IMR-90 (cell line): ENCODE measurements around the gene SCN10A. TPM values are rescaled to one million over a fixed set of nuclear protein-coding genes. Genes with fewer than 3 reads are reported as not detected.

Source experiments
- ATAC-seq: fragments of 200-7000 bp; cut with Tn5 transposase; 2 replicates; pipeline ENCODE4 v1.9.1; 2020; ENCODE audit warnings: low read depth, mild to moderate bottlenecking, moderate library complexity
- BruUV-seq: library from RNA; stranded (reverse); fragments of 400-500 nt; replicated peaks from 2 replicates; lab custom pipeline; 2021; lab: Mats Ljungman, UMichigan
- CTCF ChIA-PET: fragments of 300-600 bp; formaldehyde crosslinking; extraction: SDS; loops from one replicate; lab custom pipeline; 2021; ENCODE audit warnings: antibody characterized with exemption; lab: Yijun Ruan, JAX
- POLR2A ChIA-PET: fragments of 300-600 bp; sonication (Branson Sonifier 250); formaldehyde crosslinking; loops from one replicate; lab custom pipeline; 2022; ENCODE audit warnings: antibody characterized with exemption; ENCODE audit not compliant: unreplicated experiment; lab: Charles Lee
- DNase-seq: peaks from one replicate; pipeline ENCODE4 v3.0.0; 2013
- H2AFZ ChIP-seq: replicated peaks from 2 replicates; pipeline ENCODE3; 2013; ENCODE audit warnings: low read length, mild to moderate bottlenecking; ENCODE audit not compliant: poor library complexity
- H2AK5ac ChIP-seq: 2 replicates; pipeline ENCODE4 v1.6.1; 2013; ENCODE audit warnings: low read depth, low read length, inconsistent platforms
- H2AK9ac ChIP-seq: replicated peaks from 2 replicates; pipeline ENCODE3; 2013; ENCODE audit warnings: mild to moderate bottlenecking, low read depth, low read length, moderate library complexity; ENCODE audit not compliant: poor library complexity
- H2BK120ac ChIP-seq: 2 replicates; pipeline ENCODE4 v1.6.1; 2013; ENCODE audit warnings: low read depth, low read length, inconsistent platforms
- H2BK15ac ChIP-seq: 3 replicates; pipeline ENCODE4 v1.6.1; 2013; ENCODE audit warnings: low read depth, low read length, inconsistent platforms
- H2BK20ac ChIP-seq: 2 replicates; pipeline ENCODE4 v1.6.1; 2013; ENCODE audit warnings: low read depth, mild to moderate bottlenecking, inconsistent platforms, low read length, moderate library complexity
- H2BK5ac ChIP-seq: 2 replicates; pipeline ENCODE4 v1.6.1; 2013; ENCODE audit warnings: mild to moderate bottlenecking, low read depth, low read length, inconsistent platforms; ENCODE audit not compliant: poor library complexity, severe bottlenecking
- H3K14ac ChIP-seq: replicated peaks from 2 replicates; pipeline ENCODE4 v1.6.1; 2013; ENCODE audit warnings: low read depth, low read length, inconsistent platforms
- H3K18ac ChIP-seq: 2 replicates; pipeline ENCODE4 v1.6.1; 2013; ENCODE audit warnings: low read depth, low read length, control low read depth
- H3K23ac ChIP-seq: 2 replicates; pipeline ENCODE4 v1.6.1; 2013; ENCODE audit warnings: low read depth, low read length, inconsistent platforms
- H3K27ac ChIP-seq: 2 replicates; pipeline ENCODE4 v1.5.1; 2013; ENCODE audit warnings: mild to moderate bottlenecking, control low read depth, low read length; ENCODE audit not compliant: insufficient read depth
- H3K27me3 ChIP-seq: 2 replicates; pipeline ENCODE4 v1.6.1; 2013; ENCODE audit warnings: low read length; ENCODE audit not compliant: control insufficient read depth, insufficient read depth
- H3K36me3 ChIP-seq: 2 replicates; pipeline ENCODE4 v1.6.1; 2013; ENCODE audit warnings: low read length, mixed read lengths; ENCODE audit not compliant: control insufficient read depth, insufficient read depth
- H3K4ac ChIP-seq: 2 replicates; pipeline ENCODE4 v1.6.1; 2013; ENCODE audit warnings: low read depth, low read length, inconsistent platforms
- H3K4me1 ChIP-seq: 2 replicates; pipeline ENCODE4 v1.6.1; 2013; ENCODE audit warnings: low read length, mixed read lengths; ENCODE audit not compliant: control insufficient read depth, insufficient read depth
- H3K4me2 ChIP-seq: 2 replicates; pipeline ENCODE4 v1.6.1; 2013; ENCODE audit warnings: low read depth, mild to moderate bottlenecking, control low read depth, low read length, moderate library complexity
- H3K4me3 ChIP-seq: 2 replicates; pipeline ENCODE4 v1.5.1; 2013; ENCODE audit warnings: low read depth, mild to moderate bottlenecking, control low read depth, low read length, moderate library complexity; ENCODE audit not compliant: insufficient read depth
- H3K56ac ChIP-seq: 2 replicates; pipeline ENCODE4 v1.6.1; 2013; ENCODE audit warnings: low read length, inconsistent platforms; ENCODE audit not compliant: insufficient read depth; ENCODE audit errors: extremely low read depth
- H3K79me1 ChIP-seq, 2 experiments: 2 replicates each; pipeline ENCODE4 v1.6.1; 2013; ENCODE audit warnings: low read length in 2 of 2, inconsistent platforms in 1 of 2, low read depth in 1 of 2
- H3K9ac ChIP-seq: 2 replicates; pipeline ENCODE4 v1.6.1; 2013; ENCODE audit warnings: low read depth, low read length, control low read depth
- H3K9me1 ChIP-seq: 2 replicates; pipeline ENCODE4 v1.6.1; 2013; ENCODE audit warnings: low read length, inconsistent platforms; ENCODE audit not compliant: insufficient read depth
- H3K9me3 ChIP-seq: 2 replicates; pipeline ENCODE4 v1.6.1; 2013; ENCODE audit warnings: low read length; ENCODE audit not compliant: control insufficient read depth, insufficient read depth
- H4K20me1 ChIP-seq: 2 replicates; pipeline ENCODE4 v1.6.1; 2013; ENCODE audit warnings: low read length, inconsistent platforms; ENCODE audit not compliant: insufficient read depth
- H4K5ac ChIP-seq: 2 replicates; pipeline ENCODE4 v1.6.1; 2013; ENCODE audit warnings: mild to moderate bottlenecking, low read depth, low read length, control low read depth
- H4K8ac ChIP-seq, 2 experiments: 2 replicates each; pipeline ENCODE4 v1.6.1; 2013; ENCODE audit warnings: low read depth in 2 of 2, low read length in 2 of 2, control low read depth in 1 of 2, inconsistent platforms in 1 of 2
- H4K91ac ChIP-seq: 2 replicates; pipeline ENCODE4 v1.6.1; 2013; ENCODE audit warnings: low read depth, low read length, inconsistent platforms; ENCODE audit not compliant: insufficient read depth
- BHLHE40 ChIP-seq: fragments of 150-350 bp; IDR thresholded peaks from 2 replicates; pipeline ENCODE4 v1.6.1; 2016; ENCODE audit warnings: mild to moderate bottlenecking, low read depth, low read length
- CEBPB ChIP-seq: IDR thresholded peaks from 2 replicates; pipeline ENCODE4 v1.6.1; 2012; ENCODE audit warnings: low read depth, low read length, improper control_type of control experiment
- CHD1 ChIP-seq: IDR thresholded peaks from 2 replicates; pipeline ENCODE4 v1.6.1; 2012; ENCODE audit warnings: low read depth, low read length, improper control_type of control experiment
- FOS ChIP-seq: fragments of 150-350 bp; IDR thresholded peaks from 2 replicates; pipeline ENCODE4 v1.6.1; 2016; ENCODE audit warnings: low read depth, low read length
- MAFK ChIP-seq: IDR thresholded peaks from 2 replicates; pipeline ENCODE4 v1.6.1; 2012; ENCODE audit warnings: low read depth, low read length, improper control_type of control experiment
- MAZ ChIP-seq: IDR thresholded peaks from 2 replicates; pipeline ENCODE4 v1.6.1; 2012; ENCODE audit warnings: low read depth, mild to moderate bottlenecking, low read length, improper control_type of control experiment, moderate library complexity, borderline replicate concordance
- MXI1 ChIP-seq: IDR thresholded peaks from 2 replicates; pipeline ENCODE4 v1.6.1; 2012; ENCODE audit warnings: low read depth, mild to moderate bottlenecking, low read length, moderate library complexity, borderline replicate concordance
- NFE2L2 ChIP-seq: fragments of 150-350 bp; IDR thresholded peaks from 2 replicates; pipeline ENCODE4 v1.6.1; 2016; ENCODE audit warnings: low read depth, mild to moderate bottlenecking, low read length
- POLR2A ChIP-seq: IDR thresholded peaks from 2 replicates; pipeline ENCODE4 v1.6.1; 2012; ENCODE audit warnings: mild to moderate bottlenecking, low read depth, low read length
- RAD21 ChIP-seq: IDR thresholded peaks from 2 replicates; pipeline ENCODE4 v1.6.1; 2012; ENCODE audit warnings: low read length, improper control_type of control experiment
- RCOR1 ChIP-seq: IDR thresholded peaks from 2 replicates; pipeline ENCODE4 v1.6.1; 2012; ENCODE audit warnings: mild to moderate bottlenecking, low read length, improper control_type of control experiment; ENCODE audit not compliant: insufficient replicate concordance
- RFX5 ChIP-seq: IDR thresholded peaks from 2 replicates; pipeline ENCODE4 v1.8.0; 2012; ENCODE audit warnings: low read depth, mild to moderate bottlenecking, low read length, moderate library complexity
- SMC3 ChIP-seq: fragments of 150-350 bp; IDR thresholded peaks from 2 replicates; pipeline ENCODE4 v1.6.1; 2016; ENCODE audit warnings: low read depth, mild to moderate bottlenecking, antibody characterized with exemption, low read length, moderate library complexity
- WGBS, 2 experiments: methylation state at CpG; one replicate each; pipeline versions ENCODE4 v1.1.5 to v1.1.7; 2013; ENCODE audit warnings: missing lambda C conversion rate in 2 of 2; ENCODE audit not compliant: insufficient read length in 1 of 2; ENCODE audit errors: extremely low coverage in 2 of 2; 5-methylcytosine and 5-hydroxymethylcytosine counted together
- dilution Hi-C: fragments of 300-500 bp; cut with HindIII; formaldehyde crosslinking; loops from one replicate; pipeline ENCODE4 v1.14.3; 2018; ENCODE audit warnings: low sequenced_read_pairs; ENCODE audit not compliant: unreplicated experiment
- in situ Hi-C: fragments of 300-500 bp; cut with MboI; formaldehyde crosslinking; loops from 3 replicates; pipeline ENCODE4 v1.14.3; 2019; ENCODE audit warnings: low sequenced_read_pairs, inconsistent platforms, mixed read lengths
- intact Hi-C: fragments of 100-400 bp; cut with micrococcal nuclease; formaldehyde crosslinking; loops from 2 replicates; pipeline ENCODE4 v1.10.0; 2022
- polyA plus RNA-seq, 3 experiments: library from polyadenylated mRNA; depleted of rRNA; stranded (reverse); fragments of >200 nt; gene quantifications; 2 replicates each; pipeline ENCODE4 v1.2.3, GENCODE V29; 2012; ENCODE audit warnings: low replicate concordance in 1 of 3
- total RNA-seq: library from RNA; depleted of rRNA; stranded (reverse); fragments of >200 nt; gene quantifications from 2 replicates; pipeline ENCODE4 v1.2.3, GENCODE V29; 2012
- TF ChIP-seq, protein P1 (sequence below): fragments of 150-350 bp; IDR thresholded peaks from 2 replicates; pipeline ENCODE4 v1.6.1; 2016; ENCODE audit warnings: low read depth, mild to moderate bottlenecking, low read length, moderate library complexity, borderline replicate concordance
- TF ChIP-seq, protein P2 (sequence below): fragments of 150-350 bp; IDR thresholded peaks from 2 replicates; pipeline ENCODE4 v1.6.1; 2017; ENCODE audit warnings: mild to moderate bottlenecking, antibody characterized with exemption, low read length, low read depth
- TF ChIP-seq, protein P3 (sequence below): conservative IDR thresholded peaks from 2 replicates; pipeline ENCODE4 v1.5.1; 2012; ENCODE audit warnings: mild to moderate bottlenecking, low read depth, low read length, improper control_type of control experiment

The SCN10A gene
- total and polyA plus RNA-seq, 2 of the 4 experiments (the other 2 are of a cell fraction): not detected

DNA sequence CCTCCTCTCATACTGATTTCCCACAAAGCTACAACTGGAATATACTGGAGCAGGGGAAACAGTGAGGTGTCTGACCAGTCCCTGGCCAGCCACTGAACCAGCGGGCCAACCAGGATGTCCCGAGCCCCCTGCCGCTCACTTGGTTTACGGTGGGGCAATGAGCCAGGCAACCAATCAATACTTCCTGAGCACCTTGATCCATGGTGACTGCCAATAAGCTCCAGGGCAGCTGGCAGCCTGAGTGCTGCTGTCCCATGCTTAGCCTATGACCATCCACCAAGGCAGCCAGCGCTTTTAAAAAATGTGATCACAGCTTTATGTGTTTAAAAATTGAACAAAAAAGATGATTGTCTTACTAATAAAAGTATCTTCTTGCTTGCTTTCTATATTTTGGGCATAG, 4.2 kb downstream of the SCN10A start:
- intact Hi-C loops (no loop called here), in situ Hi-C loops (no loop called here), dilution Hi-C loops (no loop called here)
- WGBS, 2 experiments: no CpG with 5 or more reads among the region's 5 CpGs
- no peak overlapping the region for H2BK120ac ChIP-seq
- no peak overlapping the region for H3K23ac ChIP-seq
- H2AFZ ChIP-seq: no peak overlapping the region
- no peak overlapping the region for H2BK5ac ChIP-seq
- peaks cover 11% of the 10 kb centered on the region for H3K27me3 ChIP-seq
- no peaks in the 10 kb centered on the region for H3K4me1 ChIP-seq
- H2AK5ac ChIP-seq: no peak overlapping the region
- H3K36me3 ChIP-seq: no peaks in the 10 kb centered on the region
- ATAC-seq (no peak), DNase-seq (no peak)
- no peak overlapping the region for H3K18ac ChIP-seq
- no peak overlapping the region for H2BK20ac ChIP-seq
- no peak overlapping the region for H3K4ac ChIP-seq
- TF ChIP-seq CHD1 (no peak), FOS (no peak), MAFK (no peak), MAZ (no peak), POLR2A (no peak), RCOR1 (no peak), RAD21 (no peak), SMC3 (no peak), NFE2L2 (no peak), CEBPB (no peak), RFX5 (no peak), MXI1 (no peak), BHLHE40 (no peak)
- TF ChIP-seq, protein P1, sequence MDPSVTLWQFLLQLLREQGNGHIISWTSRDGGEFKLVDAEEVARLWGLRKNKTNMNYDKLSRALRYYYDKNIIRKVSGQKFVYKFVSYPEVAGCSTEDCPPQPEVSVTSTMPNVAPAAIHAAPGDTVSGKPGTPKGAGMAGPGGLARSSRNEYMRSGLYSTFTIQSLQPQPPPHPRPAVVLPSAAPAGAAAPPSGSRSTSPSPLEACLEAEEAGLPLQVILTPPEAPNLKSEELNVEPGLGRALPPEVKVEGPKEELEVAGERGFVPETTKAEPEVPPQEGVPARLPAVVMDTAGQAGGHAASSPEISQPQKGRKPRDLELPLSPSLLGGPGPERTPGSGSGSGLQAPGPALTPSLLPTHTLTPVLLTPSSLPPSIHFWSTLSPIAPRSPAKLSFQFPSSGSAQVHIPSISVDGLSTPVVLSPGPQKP: no peak
- TF ChIP-seq, protein P2, sequence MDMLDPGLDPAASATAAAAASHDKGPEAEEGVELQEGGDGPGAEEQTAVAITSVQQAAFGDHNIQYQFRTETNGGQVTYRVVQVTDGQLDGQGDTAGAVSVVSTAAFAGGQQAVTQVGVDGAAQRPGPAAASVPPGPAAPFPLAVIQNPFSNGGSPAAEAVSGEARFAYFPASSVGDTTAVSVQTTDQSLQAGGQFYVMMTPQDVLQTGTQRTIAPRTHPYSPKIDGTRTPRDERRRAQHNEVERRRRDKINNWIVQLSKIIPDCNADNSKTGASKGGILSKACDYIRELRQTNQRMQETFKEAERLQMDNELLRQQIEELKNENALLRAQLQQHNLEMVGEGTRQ: no peak
- TF ChIP-seq, protein P3, sequence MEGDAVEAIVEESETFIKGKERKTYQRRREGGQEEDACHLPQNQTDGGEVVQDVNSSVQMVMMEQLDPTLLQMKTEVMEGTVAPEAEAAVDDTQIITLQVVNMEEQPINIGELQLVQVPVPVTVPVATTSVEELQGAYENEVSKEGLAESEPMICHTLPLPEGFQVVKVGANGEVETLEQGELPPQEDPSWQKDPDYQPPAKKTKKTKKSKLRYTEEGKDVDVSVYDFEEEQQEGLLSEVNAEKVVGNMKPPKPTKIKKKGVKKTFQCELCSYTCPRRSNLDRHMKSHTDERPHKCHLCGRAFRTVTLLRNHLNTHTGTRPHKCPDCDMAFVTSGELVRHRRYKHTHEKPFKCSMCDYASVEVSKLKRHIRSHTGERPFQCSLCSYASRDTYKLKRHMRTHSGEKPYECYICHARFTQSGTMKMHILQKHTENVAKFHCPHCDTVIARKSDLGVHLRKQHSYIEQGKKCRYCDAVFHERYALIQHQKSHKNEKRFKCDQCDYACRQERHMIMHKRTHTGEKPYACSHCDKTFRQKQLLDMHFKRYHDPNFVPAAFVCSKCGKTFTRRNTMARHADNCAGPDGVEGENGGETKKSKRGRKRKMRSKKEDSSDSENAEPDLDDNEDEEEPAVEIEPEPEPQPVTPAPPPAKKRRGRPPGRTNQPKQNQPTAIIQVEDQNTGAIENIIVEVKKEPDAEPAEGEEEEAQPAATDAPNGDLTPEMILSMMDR: no peak
- no peaks in the 10 kb centered on the region for H3K79me1 ChIP-seq
- no peak overlapping the region for H3K4me2 ChIP-seq
- H3K27ac ChIP-seq: no peak overlapping the region
- no peak overlapping the region for H4K91ac ChIP-seq
- H4K5ac ChIP-seq: no peak overlapping the region
- CTCF ChIA-PET: interaction anchor here (0.6 kb wide), 1 partner anchor 599 kb away, joined by 3 read pairs; no protein-coding TSS in a partner anchor
- no peak overlapping the region for H2BK15ac ChIP-seq
- no peak overlapping the region for H4K8ac ChIP-seq
- H3K14ac ChIP-seq: no peak overlapping the region
- BruUV-seq: no TSS peak
- H3K9ac ChIP-seq: no peak overlapping the region
- H3K9me1 ChIP-seq: no peaks in the 10 kb centered on the region
- H4K20me1 ChIP-seq: no peaks in the 10 kb centered on the region
- no peak overlapping the region for H3K56ac ChIP-seq
- no peak overlapping the region for H2AK9ac ChIP-seq
- no peak overlapping the region for H3K4me3 ChIP-seq
- no peaks in the 10 kb centered on the region for H3K9me3 ChIP-seq
- POLR2A ChIA-PET: no interaction called here
